GM18498 (cell line): ENCODE measurements around the gene KCNJ4.

Source experiments
- ATAC-seq: cut with Tn5 transposase; IDR thresholded peaks from one replicate; pipeline ENCODE4 v1.9.1; 2021; ENCODE audit warnings: mild to moderate bottlenecking, moderate library complexity; ENCODE audit not compliant: unreplicated experiment

KCNJ4 gene

DNA sequence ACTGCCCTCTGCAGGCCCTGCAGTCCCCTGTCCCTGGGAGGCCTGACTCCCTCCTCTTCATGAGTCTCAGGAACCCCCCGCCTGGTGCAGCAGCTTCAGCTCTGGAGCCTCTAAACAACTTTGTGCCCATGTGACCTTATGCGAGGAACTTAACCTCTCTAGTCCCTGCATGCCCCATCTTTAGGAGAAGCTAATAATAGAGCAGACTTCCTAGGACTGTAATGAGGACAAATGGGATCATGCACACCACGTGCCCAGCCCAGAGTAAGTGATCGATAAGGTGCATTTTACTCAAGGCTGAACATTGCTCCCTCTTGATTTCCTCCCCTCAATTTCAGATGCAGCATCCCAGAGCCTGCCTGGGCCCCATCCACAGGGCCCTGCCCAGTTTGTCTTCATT lies 19.0 kb downstream of the KCNJ4 start:
- no peak for ATAC-seq

DNA sequence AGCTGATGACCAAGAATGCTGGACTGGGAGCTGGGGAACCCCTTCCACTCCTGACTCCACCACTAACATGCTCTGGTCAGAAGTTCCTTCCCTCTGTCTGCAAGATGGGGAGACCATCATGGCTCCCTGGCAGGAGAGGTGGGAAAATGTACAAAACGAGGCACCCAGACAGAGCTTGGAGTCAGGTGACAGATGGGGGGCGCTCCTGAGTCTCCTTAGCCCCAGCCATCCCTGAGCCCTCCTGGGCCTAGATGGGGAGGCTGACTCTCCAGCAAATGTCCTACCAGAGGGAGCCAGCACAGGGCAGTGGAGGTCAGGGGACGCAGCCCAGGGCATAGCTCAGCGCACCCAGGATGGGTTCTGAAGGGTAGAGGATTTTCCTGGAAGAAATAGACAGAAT lies 20.0 kb downstream of the KCNJ4 start:
- ATAC-seq: no peak

DNA sequence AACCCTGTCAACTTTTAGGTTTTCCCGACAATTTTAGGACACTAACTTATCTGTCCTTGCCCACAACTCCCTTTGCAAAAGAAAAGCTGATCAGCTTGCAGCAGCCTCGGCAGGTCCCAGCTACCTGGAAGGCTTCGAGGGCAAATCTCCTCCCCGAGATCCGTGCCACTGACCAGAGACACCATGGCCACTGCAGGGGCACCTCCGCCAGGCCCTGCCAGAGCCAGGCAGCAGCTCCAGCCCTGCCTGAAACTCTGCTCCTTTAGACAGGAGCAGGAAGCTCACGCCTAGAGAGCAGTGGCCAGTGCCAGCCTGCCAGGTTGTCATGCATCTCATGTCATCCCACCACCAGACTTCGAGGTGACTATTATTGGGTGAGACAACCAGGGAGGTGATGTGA lies 21.1 kb downstream of the KCNJ4 start:
- no peak for ATAC-seq

DNA sequence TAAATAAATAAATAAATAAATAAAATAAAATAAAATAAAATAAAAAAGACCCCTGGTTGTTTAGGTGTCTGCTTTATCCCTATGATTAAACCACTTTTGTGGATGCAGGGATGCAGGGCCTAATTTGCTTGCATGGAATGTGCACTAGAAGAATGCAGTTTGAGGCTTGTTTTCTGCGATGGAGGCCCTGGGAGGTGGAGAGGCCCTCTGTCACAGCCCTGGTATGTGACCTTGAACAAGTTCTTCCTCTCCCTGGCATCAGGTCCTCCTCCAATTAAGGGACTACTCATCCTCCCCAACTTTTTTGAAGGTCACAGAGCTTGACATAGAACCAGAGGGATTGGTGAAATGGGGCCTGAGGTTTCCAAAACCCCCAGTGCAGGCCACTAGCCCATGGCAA lies 22.7 kb downstream of the KCNJ4 start:
- ATAC-seq: no peak

DNA sequence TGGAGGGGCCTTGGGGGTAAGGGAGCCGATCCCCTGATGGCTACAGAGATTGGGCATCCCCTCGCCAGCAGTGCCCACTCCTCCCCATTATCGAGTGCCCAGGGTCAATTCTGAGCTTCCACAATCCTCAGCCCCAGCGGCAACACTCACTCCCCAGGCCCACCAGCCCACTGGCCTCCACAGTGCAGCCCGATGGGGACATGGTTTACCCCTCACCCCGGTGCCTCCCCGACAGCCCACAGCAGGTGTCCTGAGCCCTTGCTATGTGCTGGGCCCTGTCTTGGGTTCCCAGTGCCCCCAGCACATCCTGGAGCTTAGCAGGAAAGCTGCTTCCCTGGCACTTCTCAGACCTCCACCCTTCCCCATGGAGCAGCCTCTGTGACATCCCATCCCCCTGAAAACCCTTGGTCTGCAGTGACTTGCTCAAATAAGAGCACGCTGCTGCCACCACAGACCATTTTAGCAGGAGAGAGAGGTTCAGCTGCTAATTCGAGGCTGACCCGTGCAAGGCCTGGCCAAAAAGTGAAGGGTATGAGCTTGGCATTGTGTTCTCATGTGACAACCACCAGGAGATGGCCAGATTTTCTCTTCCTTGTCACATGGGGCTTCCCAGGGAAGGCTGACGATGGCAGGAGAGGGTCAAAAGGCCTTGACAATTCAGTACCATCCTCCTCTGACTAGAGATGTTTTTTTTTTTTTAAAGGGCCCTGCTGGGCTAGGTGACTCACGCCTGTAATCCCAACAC lies 23.6 kb downstream of the KCNJ4 start:
- ATAC-seq: no peak

DNA sequence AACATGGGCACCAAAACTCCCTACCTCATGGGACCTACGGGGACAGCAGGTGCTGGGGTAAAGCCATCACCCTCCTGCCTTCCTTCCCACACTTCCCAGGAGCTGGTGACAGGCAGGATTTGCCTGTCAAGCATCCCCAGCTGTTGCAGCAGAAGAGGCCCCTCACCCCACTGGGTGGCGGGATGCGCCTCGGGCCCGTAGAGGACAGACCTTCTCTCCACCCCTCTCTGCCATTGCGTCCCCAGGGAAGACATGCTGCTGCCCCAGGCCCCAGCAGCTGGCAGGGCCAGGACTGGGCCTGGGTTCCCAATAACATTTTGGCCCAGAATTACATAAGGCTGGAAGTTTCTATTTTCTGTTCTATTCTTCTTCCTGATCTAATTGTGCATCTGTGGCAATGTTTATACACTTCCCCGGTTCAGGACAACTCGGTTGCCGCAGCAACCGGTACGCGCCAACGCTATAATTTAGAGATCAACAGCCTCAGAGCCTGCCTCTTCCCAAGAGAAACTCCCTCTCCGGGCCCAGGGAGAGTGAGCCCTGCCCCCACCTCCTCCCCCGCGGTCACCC lies 25.4 kb downstream of the KCNJ4 start:
- no peak for ATAC-seq

DNA sequence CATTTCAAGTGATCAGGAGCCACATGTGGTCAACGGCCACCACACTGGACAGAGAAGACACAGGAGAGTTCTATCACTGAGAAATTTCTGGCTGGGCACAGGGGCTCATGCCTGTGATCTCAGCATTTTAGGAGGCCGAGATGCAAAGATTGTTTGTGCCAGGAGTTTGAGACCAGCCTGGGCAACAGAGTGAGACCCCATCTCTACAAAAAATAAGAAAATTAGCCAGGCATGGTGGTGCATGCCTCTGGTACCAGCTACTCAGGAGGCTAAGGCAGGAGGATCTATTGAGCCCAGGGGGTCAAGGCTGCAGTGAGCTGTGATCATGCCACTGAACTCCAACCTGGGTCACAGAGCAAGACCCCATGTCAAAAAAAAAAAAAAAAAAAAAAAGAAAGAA lies 26.3 kb downstream of the KCNJ4 start:
- no peak for ATAC-seq

DNA sequence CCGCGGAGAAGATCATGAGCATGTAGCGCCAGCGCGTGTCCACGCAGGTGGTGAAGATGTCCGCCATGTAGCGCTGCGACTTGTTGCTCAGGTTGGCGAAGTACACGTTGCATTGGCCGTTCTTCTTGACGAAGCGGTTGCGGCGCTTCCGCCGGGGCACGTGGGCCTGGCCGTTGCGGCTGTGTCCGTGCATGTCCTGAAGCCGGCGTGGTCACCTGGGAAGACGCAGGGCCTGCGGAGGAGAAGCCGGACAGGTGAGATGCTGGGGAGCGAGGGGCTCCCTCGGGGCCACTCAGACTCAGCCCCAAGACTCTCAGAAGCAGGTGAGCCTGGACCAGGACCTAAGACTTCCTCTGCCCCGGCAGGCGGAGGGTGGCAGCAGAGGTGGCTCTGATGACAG lies 27.1 kb downstream of the KCNJ4 start:
- ATAC-seq: no peak

DNA sequence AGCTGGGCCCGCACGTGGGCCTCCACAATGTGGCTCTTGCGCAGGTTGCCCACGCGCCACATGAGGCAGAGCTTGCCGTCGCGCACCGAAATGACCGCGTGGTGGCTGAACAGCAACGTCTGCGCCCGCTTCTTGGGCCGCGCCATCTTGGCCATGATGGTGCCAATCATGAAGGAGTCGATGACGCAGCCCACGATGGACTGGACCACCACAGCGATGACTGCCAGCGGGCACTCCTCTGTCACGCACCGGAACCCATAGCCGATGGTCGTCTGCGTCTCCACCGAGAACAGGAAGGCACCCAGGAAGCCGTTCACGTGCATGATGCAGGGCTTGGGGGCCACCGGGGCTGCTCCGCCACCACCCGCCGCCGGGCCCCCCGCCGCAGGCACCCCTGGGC lies 27.5 kb downstream of the KCNJ4 start:
- ATAC-seq: no peak

DNA sequence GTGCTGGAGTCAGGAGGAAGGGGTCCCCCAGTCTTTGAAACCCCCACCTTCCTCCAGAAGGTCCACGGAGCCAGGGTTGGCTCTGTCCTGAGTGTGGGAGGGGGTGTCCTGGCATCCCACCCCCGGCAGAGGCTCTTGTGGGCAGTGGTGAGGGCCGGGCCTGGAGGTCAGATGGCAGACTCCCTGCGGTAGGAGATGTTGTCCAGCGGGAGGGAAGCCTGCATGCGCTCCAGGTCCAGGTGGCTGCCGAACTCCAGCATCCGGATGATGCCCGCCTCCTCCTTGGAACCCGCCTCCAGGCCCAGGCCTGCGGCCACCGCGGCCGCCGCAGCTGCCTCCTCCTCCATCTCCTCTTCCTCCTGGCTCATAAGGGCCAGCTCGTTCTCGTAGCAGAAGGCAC lies 28.4 kb downstream of the KCNJ4 start:
- ATAC-seq: no peak

DNA sequence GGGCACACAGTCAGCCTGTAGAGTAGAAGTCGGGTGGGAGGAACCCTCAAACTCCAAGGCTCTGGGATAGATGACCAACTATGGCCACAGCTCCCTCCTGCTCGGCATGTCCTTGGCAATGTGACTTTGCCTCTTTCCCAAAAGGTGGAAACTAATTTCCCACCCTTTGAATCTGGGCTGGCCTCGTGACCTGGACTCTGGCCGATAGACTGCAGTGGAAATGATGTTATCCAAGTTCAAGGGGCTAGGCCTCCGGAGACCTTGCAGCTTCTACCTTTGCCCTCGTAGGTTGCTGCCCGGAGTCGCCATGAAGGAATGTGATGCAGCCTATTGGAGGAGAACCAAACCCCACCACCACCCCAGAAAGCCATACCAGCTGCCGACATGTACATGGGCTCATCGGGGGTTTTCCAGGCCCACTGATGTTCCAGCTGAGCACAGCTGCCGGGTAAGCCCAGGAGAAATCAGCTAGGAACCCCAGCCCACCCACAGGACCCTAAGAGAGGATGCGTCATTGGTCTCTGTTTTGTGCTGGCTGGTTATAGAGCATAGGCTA lies 30.4 kb downstream of the KCNJ4 start:
- no peak for ATAC-seq

DNA sequence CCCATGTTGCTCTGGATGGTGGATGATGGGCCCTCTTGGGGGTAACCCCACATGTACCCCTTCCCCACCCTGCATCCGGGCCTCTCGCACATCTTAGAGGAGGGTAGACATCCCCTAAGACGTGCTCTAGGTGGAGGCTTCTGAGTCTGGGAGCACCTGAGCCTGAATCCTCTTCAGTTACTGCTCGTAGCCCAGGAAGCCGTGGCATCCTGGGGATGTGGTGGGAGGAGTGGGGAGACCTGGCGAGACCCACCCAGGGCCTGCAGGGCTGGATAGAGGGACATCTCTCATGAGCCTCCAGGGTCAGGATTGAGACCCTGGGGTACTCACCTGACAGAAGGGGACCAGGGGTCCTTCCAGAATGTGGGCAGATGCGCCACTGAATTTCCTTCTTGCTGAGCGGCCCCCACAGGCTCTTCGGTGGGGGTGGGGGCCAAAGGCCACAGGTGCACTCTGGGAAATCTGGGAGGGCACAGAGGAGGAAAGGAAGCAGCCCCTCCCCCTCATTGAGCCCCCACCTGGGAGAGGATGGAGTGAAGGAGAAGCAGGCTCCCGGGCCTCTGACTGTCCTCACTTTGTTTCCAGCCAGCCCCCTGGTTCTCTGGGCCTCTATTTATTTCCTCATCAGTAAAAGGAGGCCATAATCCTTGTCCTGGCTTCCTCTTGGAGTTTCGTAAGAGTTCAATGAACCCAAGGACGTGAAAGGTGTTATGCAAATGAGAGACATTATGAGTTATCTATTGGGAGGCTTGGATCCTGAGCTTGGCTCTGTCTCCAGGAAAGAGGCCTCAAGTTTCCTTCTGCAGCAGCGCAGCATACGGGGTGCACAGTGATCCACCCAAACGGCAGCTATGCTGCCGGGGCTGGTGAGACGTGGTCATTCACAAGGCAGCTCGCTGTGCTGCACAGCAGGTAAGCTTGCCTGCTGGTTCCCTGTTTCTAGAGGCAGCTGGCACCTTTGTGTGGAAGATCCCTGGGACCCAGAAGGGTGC lies 31.2 kb downstream of the KCNJ4 start:
- no peak for ATAC-seq

DNA sequence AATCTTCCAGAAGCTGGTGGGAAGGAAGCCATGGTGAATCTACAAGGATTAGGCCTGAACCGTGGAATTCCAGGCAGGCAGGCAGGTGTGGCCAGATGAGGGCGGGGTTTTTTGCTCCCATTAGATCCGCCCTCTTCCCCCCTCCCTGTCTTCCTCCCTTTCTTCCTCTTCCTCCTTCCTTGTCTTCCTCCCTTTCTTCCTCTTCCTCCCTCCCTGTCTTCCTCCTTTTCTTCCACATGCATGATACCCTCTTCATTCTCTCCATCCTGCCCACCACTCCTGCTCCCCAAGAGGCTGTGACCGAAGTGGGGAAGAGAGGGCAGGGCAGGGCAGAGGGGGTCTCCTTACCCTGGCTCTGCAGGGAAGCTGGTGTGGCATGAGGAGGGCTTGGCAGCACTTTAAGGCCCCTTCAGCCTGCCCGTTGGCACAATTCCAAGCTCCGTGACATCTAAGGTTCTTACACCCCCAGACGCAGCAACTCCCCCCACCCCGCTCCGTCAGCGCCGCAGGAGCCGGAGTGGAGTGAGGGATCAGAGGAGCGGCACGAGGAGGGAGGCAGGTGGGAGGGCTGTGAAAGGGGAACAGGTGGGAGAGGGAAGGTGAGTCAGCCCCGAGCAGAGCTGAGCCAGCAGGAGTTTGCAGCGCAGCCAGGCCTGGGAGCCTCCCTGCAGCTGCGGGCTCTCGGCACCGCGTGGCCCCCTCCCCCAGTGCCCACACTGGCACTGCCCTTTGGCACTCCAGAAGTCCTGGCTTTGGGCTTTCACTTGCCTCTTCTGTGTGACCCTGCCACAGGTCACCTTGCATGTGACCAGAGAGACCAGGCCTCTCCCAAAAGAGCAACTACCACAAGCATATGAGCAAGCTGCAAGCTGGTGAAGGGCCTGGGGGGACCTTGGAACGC lies 32.1 kb downstream of the KCNJ4 start:
- ATAC-seq: no peak

DNA sequence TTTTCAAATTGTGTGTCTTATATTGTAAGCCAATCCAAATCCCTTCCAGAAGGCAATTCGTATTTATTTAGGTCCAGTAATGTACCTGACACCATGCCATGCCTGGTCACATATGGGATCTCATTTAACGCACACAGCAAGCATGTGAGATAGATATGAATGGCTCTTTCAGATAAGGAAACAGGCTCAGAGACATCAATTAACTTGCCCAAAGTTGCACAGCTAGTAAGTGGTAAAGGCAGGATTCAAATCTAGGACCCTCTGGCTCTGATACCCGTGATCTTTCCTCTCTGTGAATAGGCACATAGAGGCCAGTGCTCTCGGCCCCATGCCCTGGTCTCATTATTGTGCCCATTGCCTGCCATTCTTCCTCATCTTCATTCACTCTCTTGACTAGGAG lies 34.3 kb downstream of the KCNJ4 start:
- ATAC-seq: no peak

DNA sequence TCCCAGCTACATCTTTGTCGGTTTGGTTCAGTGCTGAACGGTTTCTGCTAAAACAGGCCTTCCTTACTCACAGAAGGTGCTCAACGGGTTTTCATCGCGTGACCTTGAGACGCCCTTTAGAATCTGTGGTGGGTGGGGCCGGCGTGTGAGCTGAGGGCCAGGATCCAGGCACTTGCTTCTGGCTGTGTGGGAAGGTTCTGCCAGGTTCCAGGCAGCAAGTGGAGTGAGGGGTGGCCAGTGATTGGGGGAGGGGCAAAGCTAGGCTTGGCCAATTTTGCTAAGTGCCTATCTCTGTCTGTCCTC lies 35.2 kb downstream of the KCNJ4 start:
- ATAC-seq: no peak

DNA sequence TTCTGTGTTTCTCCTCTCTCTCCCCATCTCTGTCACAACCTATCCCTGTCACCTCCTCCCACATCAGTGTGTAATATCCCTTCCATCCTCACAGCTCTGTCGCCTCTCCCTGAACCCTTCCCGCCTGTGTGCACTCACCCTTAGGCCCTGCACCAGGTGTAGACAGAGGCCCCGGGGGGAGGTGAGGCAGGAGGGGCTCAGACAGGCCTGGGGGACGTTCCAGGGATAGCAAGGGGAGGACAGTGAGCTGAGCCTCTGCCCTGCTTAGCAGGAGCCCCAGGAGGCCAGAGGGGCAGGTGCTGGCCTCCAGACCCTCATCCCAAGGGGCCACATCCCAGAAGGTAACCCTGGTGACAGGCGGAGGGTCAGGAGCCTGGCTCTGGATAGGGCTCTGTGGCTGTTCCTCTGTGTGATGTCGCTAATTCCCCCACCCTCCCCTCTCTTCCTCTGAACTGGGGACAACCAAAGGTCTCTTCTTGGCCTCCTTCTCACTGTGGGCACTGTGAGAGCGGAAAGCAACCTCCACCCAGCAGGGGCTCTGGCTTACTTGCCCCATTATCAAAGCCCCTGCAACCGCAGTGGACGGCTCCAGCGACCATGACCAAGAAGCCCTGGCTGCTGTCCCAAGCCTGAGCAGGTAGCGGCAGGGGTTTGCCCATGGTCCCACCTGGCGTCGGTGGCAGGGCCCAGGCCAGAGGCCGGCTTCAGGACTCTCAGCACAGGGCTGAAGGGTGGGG lies 35.7 kb downstream of the KCNJ4 start:
- no peak for ATAC-seq

DNA sequence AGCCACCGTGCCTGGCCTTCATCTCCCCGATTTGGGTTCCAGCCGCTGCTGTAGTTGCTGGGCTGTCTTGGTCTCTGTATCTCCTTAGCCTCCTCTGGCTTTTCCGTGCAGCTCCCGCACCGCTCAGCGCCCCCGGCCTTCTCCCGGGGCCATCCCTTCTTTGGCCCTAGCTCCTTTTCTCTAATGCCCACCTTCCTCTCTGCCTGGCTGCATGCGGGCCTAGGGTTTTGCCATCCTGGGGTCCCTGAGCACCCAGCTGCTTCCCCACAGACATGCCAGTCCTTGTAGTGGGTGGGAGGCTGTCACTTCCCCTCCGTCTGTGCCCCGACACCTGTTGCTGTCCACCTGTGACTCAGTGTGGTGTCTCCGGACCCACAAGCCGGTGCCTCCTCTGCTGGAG lies 36.4 kb downstream of the KCNJ4 start:
- no peak for ATAC-seq

DNA sequence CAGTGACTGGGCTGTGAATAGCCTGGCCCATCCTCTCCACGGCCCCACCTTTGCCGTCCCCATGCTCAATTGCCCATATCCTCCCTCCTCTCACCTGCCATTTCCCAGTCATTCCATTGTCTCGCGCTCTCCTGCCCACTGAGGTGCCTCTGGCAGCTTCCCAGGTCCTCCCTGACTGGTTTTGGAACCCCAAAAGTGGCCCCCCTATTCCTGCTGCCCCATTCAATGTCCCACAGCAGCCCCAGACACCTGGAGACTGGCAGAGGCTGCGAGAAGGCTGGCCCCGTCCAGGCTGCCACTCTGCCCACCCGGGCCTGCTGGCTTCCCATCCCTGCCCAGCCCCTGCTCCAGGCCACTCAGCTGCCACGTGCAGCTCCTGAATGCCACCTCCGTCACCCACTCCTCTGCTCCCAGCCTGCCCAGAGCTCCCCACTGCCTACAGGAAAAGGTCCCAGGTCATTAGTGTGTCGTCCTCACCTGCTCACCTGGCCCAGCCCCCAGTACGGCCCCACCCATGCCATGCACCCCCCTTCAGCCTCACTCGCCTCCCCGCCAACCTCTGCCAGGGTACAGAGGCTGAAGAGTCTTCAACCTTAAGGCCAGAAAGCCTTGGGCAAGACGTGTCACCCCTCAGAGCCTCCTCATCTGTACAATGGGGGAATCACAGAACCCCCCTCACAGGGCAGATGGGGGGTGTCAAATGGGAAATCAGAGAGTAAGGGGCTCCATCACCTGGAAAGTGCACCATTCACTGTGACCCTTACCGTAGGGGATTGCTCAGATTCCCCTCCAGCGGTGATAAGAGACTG lies 37.5 kb downstream of the KCNJ4 start:
- ATAC-seq: no peak

DNA sequence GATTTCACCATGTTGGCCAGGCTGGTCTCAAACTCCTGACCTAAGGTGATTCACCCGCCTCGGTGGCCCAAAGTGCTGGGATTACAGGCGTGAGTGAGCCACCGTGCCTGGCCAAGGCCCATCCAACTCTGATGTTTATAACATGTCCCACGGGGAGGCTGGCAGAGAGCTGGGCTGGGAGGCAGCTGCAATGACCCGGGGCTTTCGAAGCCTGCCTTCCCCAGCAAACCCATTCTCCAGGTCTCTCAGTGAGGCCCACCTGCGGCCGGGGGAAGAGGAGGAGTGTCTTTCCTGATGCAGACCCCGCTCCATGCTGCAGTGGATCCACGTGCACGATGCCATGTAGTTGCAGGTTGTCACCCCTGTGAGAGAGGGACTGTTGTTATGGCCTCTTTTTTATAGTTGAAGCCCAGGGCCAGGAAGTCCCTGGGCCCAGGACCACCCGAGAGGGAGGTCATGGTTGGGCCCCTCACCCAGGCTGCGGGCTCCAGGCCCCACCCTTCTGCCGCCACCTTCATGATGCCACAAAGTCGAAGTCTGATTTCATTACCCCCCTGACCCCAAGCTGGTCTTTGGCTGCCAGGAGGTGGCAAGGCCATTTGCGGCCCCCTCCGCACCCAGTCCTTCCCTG lies 38.3 kb downstream of the KCNJ4 start:
- no peak for ATAC-seq
